GM10266 (cell line): ENCODE measurements around the gene SGSM2.

Experiments
- DNase-seq: peaks from one replicate; pipeline ENCODE4 v3.0.0; 2012; ENCODE audit errors: extremely low spot score
- CTCF ChIP-seq: IDR thresholded peaks from 2 replicates; pipeline ENCODE4 v1.5.1; 2012; ENCODE audit warnings: mild to moderate bottlenecking, low read depth; ENCODE audit not compliant: control insufficient read depth, insufficient read depth; ENCODE audit errors: missing control alignments

Gene SGSM2

DNA sequence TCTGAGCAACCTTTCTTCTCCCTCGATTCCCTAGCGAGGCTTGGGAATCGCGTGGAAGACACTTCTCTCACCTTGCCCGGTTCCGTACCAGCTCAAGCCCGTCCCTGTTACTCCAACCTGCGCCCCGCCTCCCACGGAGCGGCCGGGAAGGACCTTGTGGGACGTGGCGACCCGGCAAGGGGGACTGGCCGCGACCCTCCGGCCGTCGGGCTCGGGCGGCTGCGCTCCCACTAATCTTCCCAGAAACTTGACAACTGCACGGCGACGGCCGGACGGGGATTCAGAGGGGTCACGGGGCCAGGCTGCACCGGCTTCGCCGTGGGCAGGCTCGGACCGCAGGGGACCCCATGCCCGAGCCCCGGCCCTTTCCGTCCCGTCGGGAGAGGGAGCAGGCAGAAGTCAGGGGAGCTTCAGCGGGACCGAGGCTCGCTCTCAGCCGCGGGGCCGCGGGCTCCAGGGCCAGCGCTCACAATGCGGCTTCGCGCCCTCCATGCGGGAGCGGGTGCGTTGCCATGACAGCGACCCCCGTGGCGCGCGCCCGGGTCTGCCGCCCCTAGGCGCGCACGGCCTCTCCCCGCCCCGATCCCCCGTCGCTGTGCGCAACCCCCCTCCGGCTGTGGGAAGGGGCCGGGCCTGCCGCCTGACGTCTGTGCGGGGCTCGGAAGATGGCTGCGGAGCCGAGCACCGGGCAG, at the start of gene SGSM2:
SGSM2 (plus strand) TSS at position 650 of the 692 bp plus-strand sequence. CDS start 188 bp downstream, outside the sequence.
- peak; percentile 94 for DNase-seq
- no peak for TF ChIP-seq CTCF

DNA sequence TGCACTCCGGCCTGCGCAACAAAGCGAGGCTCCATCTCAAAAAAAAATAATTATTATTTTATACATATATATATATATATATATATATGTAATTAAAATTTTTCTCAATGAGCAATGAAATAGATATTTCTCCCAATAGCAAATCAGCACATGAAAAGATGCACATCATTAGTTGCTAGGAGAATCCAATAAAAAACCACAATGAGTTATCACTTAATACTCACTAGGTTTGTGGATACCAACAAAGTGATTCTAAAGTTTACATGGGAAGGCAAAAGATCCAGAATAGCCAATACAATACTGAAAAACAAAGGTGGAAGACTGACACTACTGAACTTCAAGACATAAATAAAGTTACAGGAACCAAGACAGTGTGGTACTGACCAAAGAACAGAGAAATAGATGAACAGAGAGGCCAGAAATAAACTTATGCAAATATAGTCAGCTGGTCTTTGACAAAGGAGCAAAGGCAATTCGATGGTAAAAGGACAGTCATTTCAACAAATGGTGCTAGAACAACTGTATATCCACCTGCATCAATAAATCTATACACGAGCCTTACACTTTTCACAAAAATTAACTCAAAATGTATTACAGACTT, 47.3 kb upstream of the SGSM2 start:
- no peak for TF ChIP-seq CTCF
- no peak for DNase-seq

GRCh38 chr17:2292100-2292499, 45.2 kb upstream of the SGSM2 start:
- no peak for DNase-seq
- TF ChIP-seq CTCF = no peak

GRCh38 chr17:2295575-2295974, 41.7 kb upstream of the SGSM2 start:
- DNase-seq = no peak
- no peak for TF ChIP-seq CTCF

GRCh38 chr17:2297023-2297422, 40.3 kb upstream of the SGSM2 start:
- TF ChIP-seq CTCF = no peak
- DNase-seq = no peak

- no peak for TF ChIP-seq CTCF
- DNase-seq = no peak
Measured at GRCh38 chr17:2299136-2299535, 38.2 kb upstream of the SGSM2 start.

- DNase-seq = no peak
- TF ChIP-seq CTCF = no peak
Measured at GRCh38 chr17:2299756-2300155, 37.5 kb upstream of the SGSM2 start.
